Activated T-cell treated with anti-CD3 and anti-CD28 coated beads for 24 hours (primary cell): ENCODE data around the gene CFAP70.

Source experiments
- DNase-seq: peaks from one replicate; pipeline ENCODE4 v3.0.0-alpha.2; 2020; ENCODE audit warnings: low read depth

CFAP70 gene

GRCh38 chr10:73215749-73216148 lies 142.9 kb downstream of the CFAP70 start:
- DNase-seq: no peak

- no peak for DNase-seq
These were observed 147.4 kb downstream of the CFAP70 start for GRCh38 chr10:73211106-73211811.

GRCh38 chr10:73210395-73211105 lies 148.1 kb downstream of the CFAP70 start:
- DNase-seq: no peak

- no peak for DNase-seq
These were observed 149.0 kb downstream of the CFAP70 start for GRCh38 chr10:73209705-73210104.

- DNase-seq: no peak
These were observed 150.8 kb downstream of the CFAP70 start for GRCh38 chr10:73207883-73208282.

- DNase-seq: no peak
These were observed 152.3 kb downstream of the CFAP70 start for GRCh38 chr10:73206385-73206784.

GRCh38 chr10:73205890-73206289 lies 152.8 kb downstream of the CFAP70 start:
- no peak for DNase-seq

- DNase-seq: no peak
These were observed 153.6 kb downstream of the CFAP70 start for GRCh38 chr10:73205081-73205480.
